ENCODE data around the gene DAG1.

The DAG1 gene

GRCh38 chr3:49523756-49524747, 54.0 kb downstream of the DAG1 start:
- TF ChIP-seq PPARA (CRISPR knock-in tag; IDR thresholded peaks at IDR 0.05; ENCODE audit: borderline replicate concordance) (no peak), ZFP30 (CRISPR knock-in tag; IDR thresholded peaks at IDR 0.05) (no peak), ESRRG (CRISPR knock-in tag; IDR thresholded peaks at IDR 0.05) (no peak), RARB (CRISPR knock-in tag; IDR thresholded peaks at IDR 0.05) (no peak), ZC3H10 (CRISPR knock-in tag; IDR thresholded peaks at IDR 0.05) (no peak), CREB5 (CRISPR knock-in tag; IDR thresholded peaks at IDR 0.05; ENCODE audit: low read depth) (no peak), CSRNP3 (CRISPR knock-in tag; IDR thresholded peaks at IDR 0.05) (no peak), TCF4 (CRISPR knock-in tag; IDR thresholded peaks at IDR 0.05; ENCODE audit: borderline replicate concordance) (no peak), ISL1 (CRISPR knock-in tag; IDR thresholded peaks at IDR 0.05) (no peak), ARNTL (CRISPR knock-in tag; IDR thresholded peaks at IDR 0.05; ENCODE audit: borderline replicate concordance, low read depth) (no peak), BACH2 (CRISPR knock-in tag; IDR thresholded peaks at IDR 0.05; ENCODE audit: borderline replicate concordance) (no peak), TOX (CRISPR knock-in tag; IDR thresholded peaks at IDR 0.05; ENCODE audit: borderline replicate concordance) (no peak)
- no peak for ATAC-seq

- no peak for ATAC-seq
- TF ChIP-seq CREB5 (CRISPR knock-in tag; IDR thresholded peaks at IDR 0.05; ENCODE audit: low read depth) (no peak), PATZ1 (CRISPR knock-in tag; IDR thresholded peaks at IDR 0.05; ENCODE audit: borderline replicate concordance) (no peak), ZNF8 (CRISPR knock-in tag; IDR thresholded peaks at IDR 0.05) (no peak), CSRNP3 (CRISPR knock-in tag; IDR thresholded peaks at IDR 0.05) (no peak), BACH2 (CRISPR knock-in tag; IDR thresholded peaks at IDR 0.05; ENCODE audit: borderline replicate concordance) (no peak), RARB (CRISPR knock-in tag; IDR thresholded peaks at IDR 0.05) (no peak), ARNTL (CRISPR knock-in tag; IDR thresholded peaks at IDR 0.05; ENCODE audit: borderline replicate concordance, low read depth) (no peak), OSR1 (CRISPR knock-in tag; IDR thresholded peaks at IDR 0.05) (no peak), CSDC2 (CRISPR knock-in tag; IDR thresholded peaks at IDR 0.05) (no peak), ZNF70 (CRISPR knock-in tag; IDR thresholded peaks at IDR 0.05) (no peak)
Measured at GRCh38 chr3:49529567-49529966, 59.5 kb downstream of the DAG1 start.

GRCh38 chr3:49530231-49530630, 60.2 kb downstream of the DAG1 start:
- TF ChIP-seq ZFP3 (CRISPR knock-in tag; IDR thresholded peaks at IDR 0.05) (no peak), ZNF8 (CRISPR knock-in tag; IDR thresholded peaks at IDR 0.05) (no peak), ZFP30 (CRISPR knock-in tag; IDR thresholded peaks at IDR 0.05) (no peak), ESRRG (CRISPR knock-in tag; IDR thresholded peaks at IDR 0.05) (no peak), ZC3H10 (CRISPR knock-in tag; IDR thresholded peaks at IDR 0.05) (no peak), BACH2 (CRISPR knock-in tag; IDR thresholded peaks at IDR 0.05; ENCODE audit: borderline replicate concordance) (no peak), ARNTL (CRISPR knock-in tag; IDR thresholded peaks at IDR 0.05; ENCODE audit: borderline replicate concordance, low read depth) (no peak)
- ATAC-seq, result no peak

GRCh38 chr3:49530701-49531100, 60.6 kb downstream of the DAG1 start:
- no peak for TF ChIP-seq CREB5 (CRISPR knock-in tag; IDR thresholded peaks at IDR 0.05; ENCODE audit: low read depth)
- TF ChIP-seq TOX (CRISPR knock-in tag; IDR thresholded peaks at IDR 0.05; ENCODE audit: borderline replicate concordance), result no peak
- no peak for TF ChIP-seq ISL1 (CRISPR knock-in tag; IDR thresholded peaks at IDR 0.05)
- ATAC-seq, result no peak
